ENCODE measurements around the gene SFI1.

The SFI1 gene

GRCh38 chr22:31615491-31615860 lies 119.1 kb downstream of the SFI1 start:
- Histone ChIP-seq H3K4me2 (ENCODE audit: insufficient read depth, low read length) (no peak overlapping the region), H2AFZ (ENCODE audit: low read depth, low read length) (no peak overlapping the region), H3K9me3 (ENCODE audit: insufficient read depth, low read length, severe bottlenecking) (no peaks in the 10 kb centered on the region), H3K27me3 (ENCODE audit: insufficient read depth, low read length, poor library complexity) (no peaks in the 10 kb centered on the region), H3K36me3 (ENCODE audit: insufficient read depth, low read length) (peaks cover 78% of the 10 kb centered on the region), H4K20me1 (ENCODE audit: insufficient read depth, low read length) (peaks cover 29% of the 10 kb centered on the region), H3K27ac (ENCODE audit: low read length) (peak overlapping the region; percentile 4; the same call in 1 of the 2 replicates), H3K4me3 (ENCODE audit: low read depth in 1 of 2, low read length in 2 of 2) (no peak overlapping the region), H3K9ac (ENCODE audit: low read depth, low read length) (no peak overlapping the region), H3K79me2 (ENCODE audit: insufficient read depth, low read length) (0 out of 2 replicates have a peak, but pooled peaks cover under 1% of the 10 kb centered on the region), H3K4me1 (ENCODE audit: insufficient read depth, low read length) (no peaks in the 10 kb centered on the region)
- no peak for ATAC-seq (ENCODE audit: insufficient read depth, low read depth)
- TF ChIP-seq EZH2 (IDR thresholded peaks at IDR 0.05; ENCODE audit: borderline replicate concordance, low read depth, low read length, severe bottlenecking) = no peak
- no peak for TF ChIP-seq CTCF (IDR thresholded peaks at IDR 0.05; ENCODE audit: borderline replicate concordance, extremely low read depth, low read length, poor library complexity, severe bottlenecking)
- no peak for DNase-seq

- H3K9me3 ChIP-seq (ENCODE audit: insufficient read depth, low read length, severe bottlenecking) = no peaks in the 10 kb centered on the region
- 0 out of 2 replicates have a peak, but pooled peaks cover 2% of the 10 kb centered on the region for H3K79me2 ChIP-seq (ENCODE audit: insufficient read depth, low read length)
- peaks cover 34% of the 10 kb centered on the region for H4K20me1 ChIP-seq (ENCODE audit: insufficient read depth, low read length)
- H3K4me1 ChIP-seq (ENCODE audit: insufficient read depth, low read length) = no peaks in the 10 kb centered on the region
- no peak overlapping the region for H3K4me3 ChIP-seq (ENCODE audit: low read depth in 1 of 2, low read length in 2 of 2)
- H3K27me3 ChIP-seq (ENCODE audit: insufficient read depth, low read length, poor library complexity) = no peaks in the 10 kb centered on the region
- peaks cover 78% of the 10 kb centered on the region for H3K36me3 ChIP-seq (ENCODE audit: insufficient read depth, low read length)
- TF ChIP-seq EZH2 (IDR thresholded peaks at IDR 0.05; ENCODE audit: borderline replicate concordance, low read depth, low read length, severe bottlenecking) (no peak), CTCF (IDR thresholded peaks at IDR 0.05; ENCODE audit: borderline replicate concordance, extremely low read depth, low read length, poor library complexity, severe bottlenecking) (no peak)
- no peak overlapping the region for H2AFZ ChIP-seq (ENCODE audit: low read depth, low read length)
- DNase-seq (no peak), ATAC-seq (ENCODE audit: insufficient read depth, low read depth) (no peak)
- H3K9ac ChIP-seq (ENCODE audit: low read depth, low read length) = no peak overlapping the region
- H3K4me2 ChIP-seq (ENCODE audit: insufficient read depth, low read length) = no peak overlapping the region
- H3K27ac ChIP-seq (ENCODE audit: low read length) = peak overlapping the region; percentile 4; the same call in 1 of the 2 replicates
Observed at GRCh38 chr22:31615940-31616314, 119.6 kb downstream of the SFI1 start.

GRCh38 chr22:31616315-31616980 lies 120.1 kb downstream of the SFI1 start:
- Histone ChIP-seq H3K4me1 (ENCODE audit: insufficient read depth, low read length) (no peaks in the 10 kb centered on the region), H2AFZ (ENCODE audit: low read depth, low read length) (no peak overlapping the region), H3K9ac (ENCODE audit: low read depth, low read length) (no peak overlapping the region), H3K27me3 (ENCODE audit: insufficient read depth, low read length, poor library complexity) (no peaks in the 10 kb centered on the region), H3K79me2 (ENCODE audit: insufficient read depth, low read length) (peaks cover 6% of the 10 kb centered on the region; the same call in 1 of the 2 replicates), H4K20me1 (ENCODE audit: insufficient read depth, low read length) (peaks cover 39% of the 10 kb centered on the region), H3K4me3 (ENCODE audit: low read depth in 1 of 2, low read length in 2 of 2) (no peak overlapping the region), H3K36me3 (ENCODE audit: insufficient read depth, low read length) (peaks cover 78% of the 10 kb centered on the region), H3K9me3 (ENCODE audit: insufficient read depth, low read length, severe bottlenecking) (no peaks in the 10 kb centered on the region), H3K4me2 (ENCODE audit: insufficient read depth, low read length) (no peak overlapping the region), H3K27ac (ENCODE audit: low read length) (0 out of 2 replicates have a peak overlapping the region, but pooled peaks have one; percentile 4)
- ATAC-seq (ENCODE audit: insufficient read depth, low read depth) (peak; percentile 21; the same call in 2 of the 3 replicates), DNase-seq (no peak)
- no peak for TF ChIP-seq EZH2 (IDR thresholded peaks at IDR 0.05; ENCODE audit: borderline replicate concordance, low read depth, low read length, severe bottlenecking)
- TF ChIP-seq CTCF (IDR thresholded peaks at IDR 0.05; ENCODE audit: borderline replicate concordance, extremely low read depth, low read length, poor library complexity, severe bottlenecking) = no peak

All from DND-41 (cell line).